MM.1S (cell line): ENCODE data around the gene LRATD1.

Source experiments
- DNase-seq: peaks from one replicate; pipeline ENCODE4 v3.0.0-alpha.2; 2015
- H2AFZ ChIP-seq: fragments of 300-600 bp; sonication (generic); 2 replicates; pipeline ENCODE4 v1.6.0; 2016; ENCODE audit warnings: antibody characterized with exemption, low read length
- H3F3A ChIP-seq: fragments of 300-600 bp; sonication (generic); 2 replicates; pipeline ENCODE4 v1.6.1; 2016; ENCODE audit warnings: mild to moderate bottlenecking, antibody characterized with exemption, low read length, moderate library complexity, mixed read lengths; ENCODE audit not compliant: insufficient read depth
- H3K27ac ChIP-seq: fragments of 300-600 bp; sonication (generic); 2 replicates; pipeline ENCODE4 v1.5.1; 2016; ENCODE audit warnings: mild to moderate bottlenecking, low read length
- H3K27me3 ChIP-seq: fragments of 300-600 bp; sonication (generic); replicated peaks from 2 replicates; pipeline ENCODE4 v1.6.0; 2016; ENCODE audit warnings: low read length; ENCODE audit not compliant: insufficient read depth
- H3K36me3 ChIP-seq: fragments of 300-600 bp; sonication (generic); replicated peaks from 2 replicates; pipeline ENCODE4 v1.6.1; 2016; ENCODE audit warnings: mild to moderate bottlenecking, low read length, mixed read lengths; ENCODE audit not compliant: insufficient read depth
- H3K4me1 ChIP-seq: fragments of 300-600 bp; sonication (generic); 2 replicates; pipeline ENCODE4 v1.6.1; 2016; ENCODE audit warnings: low read length, mixed read lengths
- H3K4me2 ChIP-seq: fragments of 300-600 bp; sonication (generic); 2 replicates; pipeline ENCODE4 v1.6.0; 2016; ENCODE audit warnings: low read depth, low read length
- H3K4me3 ChIP-seq: fragments of 300-600 bp; sonication (generic); 2 replicates; pipeline ENCODE4 v1.5.1; 2016; ENCODE audit warnings: low read length, mixed read lengths
- H3K79me2 ChIP-seq: fragments of 300-600 bp; sonication (generic); 2 replicates; pipeline ENCODE4 v1.6.1; 2016; ENCODE audit warnings: mixed run types, low read length, mixed read lengths
- H3K9ac ChIP-seq: fragments of 300-600 bp; sonication (generic); 2 replicates; pipeline ENCODE4 v1.6.1; 2016; ENCODE audit warnings: low read length, mixed read lengths
- H3K9me2 ChIP-seq: fragments of 300-600 bp; sonication (generic); replicated peaks from 2 replicates; pipeline ENCODE4 v1.6.1; 2016; ENCODE audit warnings: mild to moderate bottlenecking, low read length, mixed read lengths; ENCODE audit not compliant: insufficient read depth
- H3K9me3 ChIP-seq: fragments of 300-600 bp; sonication (generic); replicated peaks from 2 replicates; pipeline ENCODE4 v1.6.1; 2016; ENCODE audit warnings: mild to moderate bottlenecking, low read length, mixed read lengths; ENCODE audit not compliant: insufficient read depth
- H4K20me1 ChIP-seq: fragments of 300-600 bp; sonication (generic); 2 replicates; pipeline ENCODE4 v1.6.1; 2016; ENCODE audit warnings: mild to moderate bottlenecking, low read length, moderate library complexity, mixed read lengths; ENCODE audit not compliant: insufficient read depth
- EZH2 ChIP-seq: fragments of 300-600 bp; sonication (generic); optimal IDR thresholded peaks from 2 replicates; pipeline ENCODE3; 2017; ENCODE audit warnings: low read depth, mild to moderate bottlenecking, antibody characterized with exemption, low read length, mixed read lengths
- EZH2phosphoT487 ChIP-seq: fragments of 300-600 bp; sonication (generic); IDR thresholded peaks from 2 replicates; pipeline ENCODE4 v1.6.1; 2018; ENCODE audit warnings: antibody characterized with exemption, low read length
- TF ChIP-seq, protein P1 (sequence below): fragments of 300-600 bp; sonication (generic); IDR thresholded peaks from 2 replicates; pipeline ENCODE4 v1.5.1; 2016; ENCODE audit warnings: antibody characterized with exemption, low read length, mixed read lengths

Gene LRATD1

DNA sequence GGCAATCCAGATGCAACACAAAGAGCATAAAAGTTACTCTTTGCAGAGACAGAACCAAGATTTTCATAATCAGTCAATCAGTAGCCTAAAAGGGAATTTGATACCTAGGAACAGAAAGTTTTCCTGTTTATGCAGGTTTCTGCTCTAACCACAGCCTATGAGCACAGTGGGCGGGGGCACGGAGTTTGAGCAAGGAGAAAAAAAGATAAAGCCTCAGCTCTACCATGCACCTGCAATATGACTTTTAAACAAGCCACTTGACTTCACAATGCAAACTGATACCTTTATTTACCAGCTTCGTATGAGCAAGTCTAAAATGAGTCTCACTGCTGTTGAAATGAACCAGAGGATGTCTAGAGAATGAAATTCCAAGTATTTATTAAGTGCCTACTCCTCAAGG, 5.6 kb upstream of the LRATD1 start:
- Histone ChIP-seq H3K9ac (no peak overlapping the region), H3K4me2 (no peak overlapping the region), H3K9me3 (no peaks in the 10 kb centered on the region), H3K9me2 (no peaks in the 10 kb centered on the region), H3K36me3 (no peaks in the 10 kb centered on the region), H3K27ac (no peak overlapping the region), H3K79me2 (no peaks in the 10 kb centered on the region), H4K20me1 (no peaks in the 10 kb centered on the region), H3K4me1 (no peaks in the 10 kb centered on the region), H3K27me3 (no peaks in the 10 kb centered on the region), H3K4me3 (no peak overlapping the region), H3F3A (no peaks in the 10 kb centered on the region), H2AFZ (no peak overlapping the region)
- DNase-seq: peak; percentile 12
- TF ChIP-seq EZH2: no peak
- no peak for TF ChIP-seq EZH2phosphoT487
- TF ChIP-seq, protein P1, sequence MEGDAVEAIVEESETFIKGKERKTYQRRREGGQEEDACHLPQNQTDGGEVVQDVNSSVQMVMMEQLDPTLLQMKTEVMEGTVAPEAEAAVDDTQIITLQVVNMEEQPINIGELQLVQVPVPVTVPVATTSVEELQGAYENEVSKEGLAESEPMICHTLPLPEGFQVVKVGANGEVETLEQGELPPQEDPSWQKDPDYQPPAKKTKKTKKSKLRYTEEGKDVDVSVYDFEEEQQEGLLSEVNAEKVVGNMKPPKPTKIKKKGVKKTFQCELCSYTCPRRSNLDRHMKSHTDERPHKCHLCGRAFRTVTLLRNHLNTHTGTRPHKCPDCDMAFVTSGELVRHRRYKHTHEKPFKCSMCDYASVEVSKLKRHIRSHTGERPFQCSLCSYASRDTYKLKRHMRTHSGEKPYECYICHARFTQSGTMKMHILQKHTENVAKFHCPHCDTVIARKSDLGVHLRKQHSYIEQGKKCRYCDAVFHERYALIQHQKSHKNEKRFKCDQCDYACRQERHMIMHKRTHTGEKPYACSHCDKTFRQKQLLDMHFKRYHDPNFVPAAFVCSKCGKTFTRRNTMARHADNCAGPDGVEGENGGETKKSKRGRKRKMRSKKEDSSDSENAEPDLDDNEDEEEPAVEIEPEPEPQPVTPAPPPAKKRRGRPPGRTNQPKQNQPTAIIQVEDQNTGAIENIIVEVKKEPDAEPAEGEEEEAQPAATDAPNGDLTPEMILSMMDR: no peak

DNA sequence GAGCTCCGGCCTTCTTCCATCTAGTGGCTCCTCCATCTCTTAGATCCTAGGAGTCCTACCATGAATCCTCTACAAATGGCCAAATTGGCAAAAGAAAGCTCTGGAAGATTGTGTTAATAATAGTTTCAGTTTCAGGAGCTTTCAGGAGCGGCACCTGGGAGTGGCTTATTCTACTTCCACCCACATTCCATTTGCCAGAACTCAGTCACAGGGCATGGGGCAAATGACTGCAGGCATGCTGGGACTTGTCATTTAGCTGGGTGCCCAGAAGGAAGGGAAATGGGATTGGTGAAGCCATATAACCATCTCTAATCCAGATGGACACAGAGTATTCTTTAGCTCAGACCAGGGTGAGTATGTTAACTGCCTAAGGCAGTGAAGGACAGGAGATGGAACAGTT, 3.6 kb upstream of the LRATD1 start:
- H3K4me1 ChIP-seq: no peaks in the 10 kb centered on the region
- H3K79me2 ChIP-seq: no peaks in the 10 kb centered on the region
- no peak overlapping the region for H3K27ac ChIP-seq
- no peak overlapping the region for H2AFZ ChIP-seq
- H3K9me3 ChIP-seq: no peaks in the 10 kb centered on the region
- no peak for DNase-seq
- TF ChIP-seq, protein P1: no peak
- no peak for TF ChIP-seq EZH2phosphoT487
- no peak for TF ChIP-seq EZH2
- no peak overlapping the region for H3K9ac ChIP-seq
- no peaks in the 10 kb centered on the region for H3K27me3 ChIP-seq
- H3K9me2 ChIP-seq: no peaks in the 10 kb centered on the region
- H3K4me3 ChIP-seq: no peak overlapping the region
- no peak overlapping the region for H3K4me2 ChIP-seq
- no peaks in the 10 kb centered on the region for H3F3A ChIP-seq
- H4K20me1 ChIP-seq: no peaks in the 10 kb centered on the region
- no peaks in the 10 kb centered on the region for H3K36me3 ChIP-seq

DNA sequence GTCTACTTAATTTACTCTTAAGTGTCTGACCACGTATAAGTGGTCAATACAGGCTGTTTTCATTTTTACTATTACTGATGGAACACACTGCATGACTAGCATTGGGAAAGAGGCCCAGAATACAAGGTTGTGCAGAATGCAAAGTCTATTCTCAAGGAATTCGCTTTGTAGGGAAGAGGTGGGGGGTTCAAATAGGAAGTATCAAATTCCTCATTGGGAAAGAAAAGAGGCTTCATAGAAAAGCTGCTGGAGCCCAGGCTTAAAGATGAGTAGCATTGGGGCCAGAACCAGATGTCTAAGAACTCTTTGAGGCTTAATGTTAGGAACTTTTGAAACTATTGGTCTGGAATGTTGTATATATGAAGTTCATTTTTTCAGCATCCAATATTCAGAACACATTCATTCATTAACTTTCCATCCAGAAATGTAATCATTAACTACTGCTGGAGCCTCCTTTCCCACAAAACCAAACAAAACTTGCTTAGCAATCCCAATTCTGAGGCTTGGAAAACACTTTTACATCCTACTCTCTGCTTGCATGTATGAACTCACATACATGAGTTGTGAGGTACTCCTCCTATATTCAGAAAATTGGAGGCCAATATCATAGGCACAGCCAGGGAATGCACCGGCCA, 994 bp upstream of the LRATD1 start:
- Histone ChIP-seq H3K4me1 (no peaks in the 10 kb centered on the region), H3K4me2 (no peak overlapping the region), H3F3A (no peaks in the 10 kb centered on the region), H3K9me2 (no peaks in the 10 kb centered on the region), H3K27me3 (no peaks in the 10 kb centered on the region), H2AFZ (no peak overlapping the region), H3K9ac (no peak overlapping the region), H3K36me3 (no peaks in the 10 kb centered on the region), H3K4me3 (no peak overlapping the region), H4K20me1 (no peaks in the 10 kb centered on the region), H3K27ac (no peak overlapping the region), H3K9me3 (no peaks in the 10 kb centered on the region), H3K79me2 (no peaks in the 10 kb centered on the region)
- TF ChIP-seq, protein P1: no peak
- TF ChIP-seq EZH2 (no peak), EZH2phosphoT487 (no peak)
- no peak for DNase-seq
